Astrocyte (in vitro differentiated cells and primary cell): ENCODE measurements around the gene KMT2C. TPM values are rescaled to one million over a fixed set of nuclear protein-coding genes. Genes with fewer than 3 reads are reported as not detected.
"Not testable (repeated sequence)": the region's sequence is repeated elsewhere in the genome, so short reads cannot be mapped to it uniquely, and the experiment has no call there.

Source experiments
- DNase-seq: peaks from one replicate; pipeline ENCODE4 v3.0.0-alpha.2; 2010; ENCODE audit warnings: low read depth
- FAIRE-seq: peaks from 2 replicates; lab custom pipeline; 2011; peaks lifted over from hg19 to GRCh38; lab: Jason Lieb, UNC
- H2AFZ ChIP-seq: 2 replicates; pipeline ENCODE4 v1.6.0; 2012; ENCODE audit warnings: low read depth, low read length, inconsistent platforms
- H3K27ac ChIP-seq: 2 replicates; pipeline ENCODE4 v1.5.1; 2011; ENCODE audit warnings: low read depth, low read length, inconsistent platforms
- H3K27me3 ChIP-seq: 2 replicates; pipeline ENCODE4 v1.6.0; 2011; ENCODE audit warnings: low read length, inconsistent platforms; ENCODE audit not compliant: insufficient read depth
- H3K36me3 ChIP-seq: 2 replicates; pipeline ENCODE4 v1.5.1; 2011; ENCODE audit warnings: low read length, inconsistent platforms; ENCODE audit not compliant: insufficient read depth
- H3K4me1 ChIP-seq: 2 replicates; pipeline ENCODE4 v1.5.1; 2011; ENCODE audit warnings: low read length, inconsistent platforms; ENCODE audit not compliant: insufficient read depth
- H3K4me2 ChIP-seq: 2 replicates; pipeline ENCODE4 v1.6.0; 2012; ENCODE audit warnings: low read length, inconsistent platforms
- H3K4me3 ChIP-seq: 2 replicates; pipeline ENCODE4 v1.5.1; 2011; ENCODE audit warnings: low read depth, mild to moderate bottlenecking, low read length, inconsistent platforms; ENCODE audit not compliant: insufficient read depth
- H3K79me2 ChIP-seq: 2 replicates; pipeline ENCODE4 v1.6.0; 2012; ENCODE audit warnings: mild to moderate bottlenecking, low read length, inconsistent platforms; ENCODE audit not compliant: insufficient read depth
- H3K9ac ChIP-seq: 2 replicates; pipeline ENCODE4 v1.6.0; 2012; ENCODE audit warnings: mild to moderate bottlenecking, low read length, inconsistent platforms
- H3K9me3 ChIP-seq: 2 replicates; pipeline ENCODE4 v1.5.1; 2012; ENCODE audit warnings: low read depth, mild to moderate bottlenecking, low read length, inconsistent platforms; ENCODE audit not compliant: insufficient read depth
- H4K20me1 ChIP-seq: 2 replicates; pipeline ENCODE4 v1.6.0; 2012; ENCODE audit warnings: low read length, inconsistent platforms; ENCODE audit not compliant: insufficient read depth
- H3K27ac Mint-ChIP-seq: one replicate; pipeline ENCODE4 v1.8.0; 2021; ENCODE audit warnings: mild to moderate bottlenecking, mixed read lengths; ENCODE audit not compliant: unreplicated experiment
- H3K27me3 Mint-ChIP-seq: one replicate; pipeline ENCODE4 v1.8.0; 2021; ENCODE audit warnings: low read depth, mixed read lengths; ENCODE audit not compliant: unreplicated experiment
- H3K36me3 Mint-ChIP-seq: one replicate; pipeline ENCODE4 v1.8.0; 2021; ENCODE audit warnings: low read depth, mixed read lengths; ENCODE audit not compliant: unreplicated experiment
- H3K4me1 Mint-ChIP-seq: one replicate; pipeline ENCODE4 v1.8.0; 2021; ENCODE audit warnings: low read depth, mixed read lengths; ENCODE audit not compliant: unreplicated experiment
- H3K4me3 Mint-ChIP-seq: one replicate; pipeline ENCODE4 v1.8.0; 2021; ENCODE audit warnings: mild to moderate bottlenecking, moderate library complexity, mixed read lengths; ENCODE audit not compliant: unreplicated experiment
- H3K9me3 Mint-ChIP-seq: one replicate; pipeline ENCODE4 v1.8.0; 2021; ENCODE audit warnings: mild to moderate bottlenecking, mixed read lengths; ENCODE audit not compliant: unreplicated experiment
- total RNA-seq: library from RNA; stranded (reverse); gene quantifications from 2 replicates; pipeline ENCODE4 v1.2.1, GENCODE V29; 2021

Gene KMT2C
- total RNA-seq, 1 donor from 2014 or later = 59.0 TPM

DNA sequence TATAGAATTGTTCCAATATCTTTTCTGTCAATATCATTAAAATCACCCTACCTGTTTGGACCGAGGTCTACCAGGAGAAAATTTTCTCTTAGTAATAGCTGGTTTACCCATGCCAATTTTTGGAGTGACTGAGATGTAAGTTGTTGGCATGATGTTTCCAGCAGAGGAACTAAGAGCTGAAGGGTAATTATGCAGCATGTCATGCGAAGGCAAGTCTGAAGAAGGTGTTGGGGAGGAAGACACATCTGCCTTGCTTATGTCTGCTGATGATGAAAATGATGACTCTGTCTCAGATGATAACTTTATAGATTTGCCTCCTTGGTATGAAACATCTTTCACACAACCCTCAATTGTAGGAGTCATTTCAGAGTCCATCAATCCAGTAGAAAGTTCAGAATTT lies 188.0 kb downstream of the KMT2C start:
- H2AFZ ChIP-seq, H3K9ac ChIP-seq, H3K9me3 Mint-ChIP-seq, H3K4me1 Mint-ChIP-seq, H3K27ac Mint-ChIP-seq, H3K27ac ChIP-seq, H3K4me1 ChIP-seq, DNase-seq, H3K4me2 ChIP-seq, H3K36me3 ChIP-seq, H3K9me3 ChIP-seq, H3K79me2 ChIP-seq, H3K27me3 Mint-ChIP-seq, H3K36me3 Mint-ChIP-seq, H3K27me3 ChIP-seq, H4K20me1 ChIP-seq, H3K4me3 ChIP-seq, H3K4me3 Mint-ChIP-seq: not testable (repeated sequence)
- FAIRE-seq = peak; percentile 97

DNA sequence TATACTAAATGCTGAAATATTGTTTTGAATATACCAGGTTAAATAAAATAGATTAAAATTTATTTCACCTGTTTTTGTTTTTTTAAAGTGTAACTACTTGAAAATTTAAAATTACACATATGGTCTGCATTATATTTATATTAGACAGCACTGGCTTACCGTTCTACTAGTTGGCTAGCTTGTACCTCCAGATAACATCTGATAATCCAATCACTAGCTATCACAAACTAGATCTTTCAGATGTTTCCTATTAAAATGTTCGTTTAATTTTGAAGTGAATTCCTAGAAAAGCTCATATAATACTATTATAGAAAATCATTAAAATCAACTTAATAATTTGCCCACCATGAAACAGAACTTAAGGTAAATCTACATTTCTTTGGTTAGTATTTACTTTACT lies 190.4 kb downstream of the KMT2C start:
- H3K27me3 Mint-ChIP-seq, H2AFZ ChIP-seq, H3K27me3 ChIP-seq, H3K4me2 ChIP-seq, H3K9me3 Mint-ChIP-seq, H3K4me1 ChIP-seq, DNase-seq, FAIRE-seq, H3K36me3 ChIP-seq, H3K4me3 ChIP-seq, H4K20me1 ChIP-seq, H3K9ac ChIP-seq, H3K27ac ChIP-seq, H3K4me1 Mint-ChIP-seq, H3K9me3 ChIP-seq, H3K36me3 Mint-ChIP-seq, H3K27ac Mint-ChIP-seq, H3K79me2 ChIP-seq, H3K4me3 Mint-ChIP-seq: not testable (repeated sequence)

DNA sequence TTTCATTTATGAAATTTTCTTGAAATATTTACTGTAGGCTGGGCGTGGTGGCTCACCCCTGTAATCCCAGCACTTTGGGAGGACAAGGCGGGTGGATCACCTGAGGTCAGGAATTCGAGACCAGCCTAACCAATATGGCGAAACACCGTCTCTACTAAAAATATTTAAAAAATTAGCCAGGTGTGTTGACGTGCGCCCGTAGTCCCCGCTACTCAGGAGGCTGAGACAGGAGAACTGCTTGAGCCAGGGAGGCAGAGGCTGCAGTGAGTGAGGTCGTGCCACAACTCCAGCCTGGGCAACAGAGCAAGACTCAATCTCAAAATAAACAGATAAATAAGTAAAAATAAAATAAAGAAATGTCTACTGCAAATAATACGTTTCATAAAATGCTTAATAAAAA lies 192.3 kb downstream of the KMT2C start:
- FAIRE-seq, H2AFZ ChIP-seq, H3K36me3 Mint-ChIP-seq, H3K79me2 ChIP-seq, H3K36me3 ChIP-seq, H3K27me3 ChIP-seq, H3K9ac ChIP-seq, H3K9me3 ChIP-seq, H3K9me3 Mint-ChIP-seq, H3K4me1 ChIP-seq, H3K4me3 Mint-ChIP-seq, H3K27me3 Mint-ChIP-seq, DNase-seq, H3K4me2 ChIP-seq, H3K4me1 Mint-ChIP-seq, H3K4me3 ChIP-seq, H3K27ac Mint-ChIP-seq, H4K20me1 ChIP-seq, H3K27ac ChIP-seq: not testable (repeated sequence)

DNA sequence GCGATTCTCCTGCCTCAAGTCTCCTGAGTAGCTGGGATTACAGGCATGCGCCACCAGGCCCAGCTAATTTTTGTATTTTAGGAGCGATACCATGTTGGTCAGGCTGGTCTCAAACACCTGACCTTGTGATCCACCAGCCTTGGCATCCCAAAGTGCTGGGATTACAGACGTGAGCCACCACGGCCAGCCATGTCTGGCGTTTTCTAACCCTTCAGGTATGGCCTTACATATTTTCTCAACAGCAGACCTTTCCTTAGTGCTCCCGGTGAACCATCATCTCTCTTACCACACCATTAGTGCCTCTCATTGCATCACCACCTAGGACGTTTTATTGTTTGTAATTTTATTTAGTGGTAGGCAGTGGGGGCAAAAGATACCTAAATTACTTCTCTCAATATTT lies 194.5 kb downstream of the KMT2C start:
- not testable (repeated sequence) for FAIRE-seq

DNA sequence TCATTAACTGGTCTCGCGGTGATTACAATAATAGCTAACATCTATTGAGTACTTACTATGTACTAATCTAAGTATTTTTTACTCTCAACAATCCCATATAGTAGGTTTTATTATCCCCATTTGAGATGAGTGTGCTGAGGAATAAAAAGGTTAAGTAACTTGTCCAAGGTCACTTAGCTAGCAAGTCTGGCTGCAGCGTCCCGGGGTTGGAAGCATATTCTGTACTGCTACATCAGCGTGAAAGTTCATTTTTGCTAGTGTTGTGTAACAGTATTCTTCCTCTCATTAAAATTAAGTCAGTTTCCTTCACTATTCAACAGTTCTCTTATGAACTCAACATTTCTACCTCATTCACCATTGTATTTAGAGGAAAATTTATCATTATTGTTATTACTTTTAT lies 199.5 kb downstream of the KMT2C start:
- peaks cover 15% of the 10 kb centered on the region for H3K36me3 Mint-ChIP-seq
- not testable (repeated sequence) for H3K9me3 ChIP-seq, FAIRE-seq, H2AFZ ChIP-seq, H3K9me3 Mint-ChIP-seq, H3K9ac ChIP-seq, H3K4me1 ChIP-seq, H3K27me3 ChIP-seq, DNase-seq, H4K20me1 ChIP-seq, H3K79me2 ChIP-seq, H3K27ac Mint-ChIP-seq, H3K27ac ChIP-seq, H3K4me3 ChIP-seq, H3K4me2 ChIP-seq, H3K27me3 Mint-ChIP-seq, H3K36me3 ChIP-seq, H3K4me3 Mint-ChIP-seq
- peaks cover 10% of the 10 kb centered on the region for H3K4me1 Mint-ChIP-seq

More for the DNA sequence above, 194.5 kb downstream of the KMT2C start:
- H3K9me3 ChIP-seq, H3K27me3 Mint-ChIP-seq, H3K4me2 ChIP-seq, H3K4me3 ChIP-seq, H3K79me2 ChIP-seq, H3K27me3 ChIP-seq, H4K20me1 ChIP-seq, H2AFZ ChIP-seq, H3K4me3 Mint-ChIP-seq, H3K9me3 Mint-ChIP-seq, H3K27ac Mint-ChIP-seq, H3K4me1 Mint-ChIP-seq, H3K27ac ChIP-seq, H3K36me3 ChIP-seq, H3K4me1 ChIP-seq, H3K36me3 Mint-ChIP-seq, H3K9ac ChIP-seq, DNase-seq: not testable (repeated sequence)

DNA sequence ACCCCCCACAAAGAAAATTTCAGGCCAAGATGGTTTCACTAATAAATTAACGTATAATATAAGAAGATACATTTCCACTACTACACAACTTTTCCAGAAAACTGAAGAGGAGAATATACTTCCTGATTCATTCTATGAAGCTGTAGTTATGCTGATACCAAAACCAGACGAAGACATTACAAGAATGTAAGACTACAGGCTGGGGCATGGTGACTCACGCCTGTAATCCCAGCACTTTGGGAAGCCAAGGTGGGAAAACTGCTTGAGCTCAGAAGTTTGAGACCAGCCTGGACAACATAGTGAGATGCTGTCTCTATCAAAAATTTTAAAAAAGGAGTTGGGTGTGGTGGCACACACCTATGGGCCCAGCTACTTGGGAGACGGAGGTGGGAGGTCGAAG lies 201.4 kb downstream of the KMT2C start:
- H3K4me2 ChIP-seq, H3K27me3 Mint-ChIP-seq, H3K4me1 Mint-ChIP-seq, H3K4me1 ChIP-seq, H3K27me3 ChIP-seq, H3K4me3 Mint-ChIP-seq, H3K9ac ChIP-seq, H4K20me1 ChIP-seq, H3K36me3 ChIP-seq, H3K9me3 ChIP-seq, H3K79me2 ChIP-seq, H3K4me3 ChIP-seq, FAIRE-seq, H2AFZ ChIP-seq, H3K9me3 Mint-ChIP-seq: not testable (repeated sequence)
- peak; percentile 36 for DNase-seq
- Mint-ChIP-seq H3K36me3 (peaks cover 16% of the 10 kb centered on the region), H3K27ac (peak overlapping the region; percentile 96)
- H3K27ac ChIP-seq = peak overlapping the region; percentile 31
